Stimulated activated CD4-positive, alpha-beta T cell treated with anti-CD3 and anti-CD28 coated beads, Interleukin-2, amount 100 ng/mL, for 4 hours (primary cell): Measurements from ENCODE around the gene RPL34.

ENCODE experiments used
- DNase-seq: peaks from one replicate; pipeline ENCODE4 v3.0.0-alpha.2; 2020; ENCODE audit warnings: low read depth

RPL34 gene

GRCh38 chr4:108624263-108625056, 4.1 kb downstream of the RPL34 start:
- DNase-seq = no peak

GRCh38 chr4:108626056-108626455, 5.7 kb downstream of the RPL34 start:
- DNase-seq = no peak

- DNase-seq = no peak
Measured at GRCh38 chr4:108628411-108628810, 8.0 kb downstream of the RPL34 start.

GRCh38 chr4:108635070-108635655, 14.8 kb downstream of the RPL34 start:
- DNase-seq = no peak

GRCh38 chr4:108636246-108636645, 15.9 kb downstream of the RPL34 start:
- DNase-seq = no peak

- no peak for DNase-seq
Measured at GRCh38 chr4:108637856-108638255, 17.5 kb downstream of the RPL34 start.

GRCh38 chr4:108644237-108644636, 23.9 kb downstream of the RPL34 start:
- no peak for DNase-seq

GRCh38 chr4:108646706-108647105, 26.3 kb downstream of the RPL34 start:
- DNase-seq = no peak

- DNase-seq = no peak
Measured at GRCh38 chr4:108649863-108650211, 29.5 kb downstream of the RPL34 start.

- DNase-seq = peak; percentile 86
Measured at GRCh38 chr4:108650212-108651013, 30.0 kb downstream of the RPL34 start, which contains the start of gene OSTC. Gene OSTC, plus strand, starts transcription at chr4:108650599. Its CDS starts 57 bp downstream, at chr4:108650656.

GRCh38 chr4:108651014-108651791, 30.8 kb downstream of the RPL34 start:
- no peak for DNase-seq

GRCh38 chr4:108662629-108663028, 42.3 kb downstream of the RPL34 start:
- DNase-seq = no peak

- no peak for DNase-seq
Measured at GRCh38 chr4:108674356-108674977, 54.1 kb downstream of the RPL34 start.
